Gastrocnemius medialis (tissue), 4 donors: ENCODE data around the gene RNU6-1. TPM values are rescaled to one million over a fixed set of nuclear protein-coding genes. Genes with fewer than 3 reads are reported as not detected.

ENCODE experiments used
- ATAC-seq, 2 donors: fragments of 150-250 bp; one replicate each; pipeline ENCODE4 v1.9.1; 2016
- DNase-seq, 2 donors: peaks; one replicate each; pipeline ENCODE4 v3.0.0-alpha.2; 2019
- H3K27ac ChIP-seq, 4 donors: fragments of 200-600 bp; sonication (generic); 1 replicate in 1 of 4; 2 replicates in 3 of 4; pipeline ENCODE4 v1.5.1; 2016 to 2018; ENCODE audit warnings: mild to moderate bottlenecking in 2 of 4, moderate library complexity in 1 of 4
- H3K27me3 ChIP-seq, 3 donors: fragments of 200-600 bp; sonication (generic) in 2 of 3; 1 replicate in 1 of 3; 2 replicates in 2 of 3; pipeline versions ENCODE4 v1.5.1 to v1.6.0; 2016 to 2019; ENCODE audit warnings: mild to moderate bottlenecking in 1 of 3, moderate library complexity in 1 of 3
- H3K36me3 ChIP-seq, 2 donors: fragments of 200-600 bp; sonication (generic) in 1 of 2; one replicate each; pipeline ENCODE4 v1.5.1; 2017 to 2018
- H3K4me1 ChIP-seq, 2 donors: fragments of 200-600 bp; sonication (generic) in 1 of 2; one replicate each; pipeline ENCODE4 v1.5.1; 2016 to 2017; ENCODE audit warnings: mild to moderate bottlenecking in 2 of 2
- H3K4me3 ChIP-seq, 4 donors: fragments of 200-600 bp; sonication (generic) in 3 of 4; 1 replicate in 1 of 4; 2 replicates in 3 of 4; pipeline ENCODE4 v1.5.1; 2016 to 2019; ENCODE audit warnings: mild to moderate bottlenecking in 2 of 4
- H3K9me3 ChIP-seq, 3 donors: fragments of 200-600 bp; sonication (generic) in 2 of 3; 1 replicate in 1 of 3; 2 replicates in 2 of 3; pipeline ENCODE4 v1.5.1; 2016 to 2019
- CTCF ChIP-seq, 5 experiments: fragments of 450-650 bp in 3 of 5; fragments of 200-600 bp in 2 of 5; sonication (generic) in 2 of 5; IDR thresholded peaks in 4 of 5; conservative IDR thresholded peaks in 1 of 5; 1 replicate in 4 of 5; 2 replicates in 1 of 5; pipeline ENCODE4 v1.5.1; 2016 to 2019; ENCODE audit warnings: antibody characterized with exemption in 5 of 5, mild to moderate bottlenecking in 3 of 5, moderate library complexity in 3 of 5
- POLR2A ChIP-seq, 2 donors: fragments of 450-650 bp; IDR thresholded peaks; one replicate each; pipeline ENCODE4 v1.6.1; 2017; ENCODE audit warnings: antibody characterized with exemption in 2 of 2, mild to moderate bottlenecking in 2 of 2, moderate library complexity in 2 of 2
- in situ Hi-C, 4 donors: fragments of 200-750 bp; cut with MboI; loops; one replicate each; pipeline versions ENCODE4 v1.15.0 to v1.8.0; 2017; ENCODE audit warnings: low sequenced_read_pairs in 4 of 4
- intact Hi-C: fragments of 100-400 bp; cut with DNase I; formaldehyde crosslinking; loops from one replicate; pipeline ENCODE4 v1.15.1; 2023; ENCODE audit warnings: low total_unique reads
- total RNA-seq, 4 donors: library from RNA; depleted of rRNA; stranded (reverse); fragments of >200 nt; gene quantifications; one replicate each; pipeline versions ENCODE4 v1.1.0 to v1.2.3, GENCODE V29; 2016

The RNU6-1 gene
- total RNA-seq, 4 donors from 2014 or later, result not detected

- DNase-seq, result no peak
- TF ChIP-seq CTCF (IDR thresholded peaks at IDR 0.05 in 4 of 5, conservative IDR thresholded peaks at IDR 0.05 in 1 of 5), result no peak
- TF ChIP-seq POLR2A (IDR thresholded peaks at IDR 0.05), result no peak
- no peak for ATAC-seq
- no peak overlapping the region for H3K4me3 ChIP-seq
- H3K9me3 ChIP-seq, result no peaks in the 10 kb centered on the region
- H3K27ac ChIP-seq, result no peak overlapping the region
- H3K4me1 ChIP-seq, result no peaks in the 10 kb centered on the region
- no peaks in the 10 kb centered on the region for H3K27me3 ChIP-seq
- in situ Hi-C loops, result no loop called here
- intact Hi-C loops, result no loop called here
- no peaks in the 10 kb centered on the region for H3K36me3 ChIP-seq
Observed at GRCh38 chr15:67794832-67795574, 44.8 kb downstream of the RNU6-1 start.

DNA sequence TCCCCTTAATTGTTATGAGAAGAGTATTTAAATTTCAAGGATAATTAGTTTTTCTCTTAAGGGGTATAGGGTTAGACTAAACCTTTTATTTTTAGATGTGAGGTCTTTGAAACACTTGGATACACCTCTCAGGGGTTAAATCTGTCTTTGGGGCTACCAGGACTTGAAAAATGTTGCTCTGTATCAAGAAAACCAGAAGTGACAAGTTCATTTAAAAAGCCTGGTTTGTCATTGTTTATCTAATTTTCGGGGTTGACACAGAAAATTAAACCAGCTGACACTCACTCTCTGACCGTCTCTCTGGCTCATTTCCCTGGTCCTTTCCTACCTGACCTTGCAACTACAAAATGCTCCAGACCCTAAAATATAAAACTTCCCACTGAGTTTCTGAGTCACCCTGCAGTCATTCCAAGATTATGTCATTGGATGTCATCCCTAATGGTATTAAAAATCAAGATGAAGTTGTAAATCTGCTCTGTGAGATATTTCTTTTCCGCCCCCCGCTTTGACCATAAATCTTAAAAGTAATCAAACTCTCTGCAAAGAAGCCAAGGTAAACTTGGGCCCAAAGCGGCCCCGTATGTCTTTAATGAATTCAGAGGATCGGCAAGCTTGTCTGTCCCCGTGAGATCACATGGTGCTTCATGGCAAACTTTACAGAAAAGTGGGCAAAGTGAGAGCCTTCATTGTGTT is 47.4 kb downstream of the RNU6-1 start:
- Histone ChIP-seq H3K4me1 (no peaks in the 10 kb centered on the region), H3K27ac (no peak overlapping the region), H3K36me3 (no peaks in the 10 kb centered on the region), H3K27me3 (no peaks in the 10 kb centered on the region), H3K4me3 (no peak overlapping the region), H3K9me3 (no peaks in the 10 kb centered on the region)
- no peak for TF ChIP-seq POLR2A (IDR thresholded peaks at IDR 0.05)
- TF ChIP-seq CTCF (IDR thresholded peaks at IDR 0.05 in 4 of 5, conservative IDR thresholded peaks at IDR 0.05 in 1 of 5), result no peak
- no peak for ATAC-seq
- intact Hi-C loops (no loop called here), in situ Hi-C loops (no loop called here)
- DNase-seq, result no peak

DNA sequence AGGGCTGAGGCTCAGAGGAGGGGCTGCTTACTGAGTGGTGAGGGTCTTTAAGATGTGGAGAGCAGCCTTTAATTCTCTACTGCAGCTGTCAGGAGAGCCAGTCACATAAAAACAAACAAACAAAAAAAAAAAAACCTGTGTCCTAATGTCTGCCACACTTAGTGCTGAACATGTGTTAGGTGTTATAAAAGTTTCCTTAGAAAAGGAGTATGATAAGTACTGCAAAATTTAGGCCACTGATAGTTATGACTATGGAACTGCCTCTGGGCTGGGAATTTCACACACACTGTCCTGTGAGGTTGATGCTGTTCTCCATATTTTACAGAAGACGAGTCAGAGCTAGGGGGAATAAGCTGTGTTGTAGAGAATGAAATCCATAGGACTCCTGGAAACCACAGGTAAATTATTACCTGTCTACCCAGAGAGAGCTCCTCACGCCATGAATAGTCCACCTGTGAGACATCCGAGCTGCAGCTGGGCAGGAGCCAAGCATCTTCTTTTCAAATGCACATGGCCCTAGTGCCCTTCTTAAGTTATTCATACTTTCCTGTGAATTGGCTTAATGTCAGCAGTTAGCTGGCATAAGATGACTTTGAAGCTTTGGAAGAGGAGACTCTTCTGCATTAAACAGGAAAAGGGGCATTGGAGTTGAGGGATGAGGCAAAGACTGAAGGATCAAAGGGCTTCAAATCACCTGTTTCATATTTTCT is 49.1 kb downstream of the RNU6-1 start:
- no peaks in the 10 kb centered on the region for H3K9me3 ChIP-seq
- H3K27ac ChIP-seq, result no peak overlapping the region
- ATAC-seq (no peak), DNase-seq (no peak)
- in situ Hi-C loops (no loop called here), intact Hi-C loops (no loop called here)
- no peaks in the 10 kb centered on the region for H3K4me1 ChIP-seq
- TF ChIP-seq CTCF (IDR thresholded peaks at IDR 0.05 in 4 of 5, conservative IDR thresholded peaks at IDR 0.05 in 1 of 5) (no peak), POLR2A (IDR thresholded peaks at IDR 0.05) (no peak)
- no peaks in the 10 kb centered on the region for H3K36me3 ChIP-seq
- no peaks in the 10 kb centered on the region for H3K27me3 ChIP-seq
- H3K4me3 ChIP-seq, result no peak overlapping the region

Other genes with a start within 250 kb of the RNU6-1 start
- gene SKOR1, start 14.5 kb downstream of the RNU6-1 start, total RNA-seq, result 1 to 10 TPM in 1 of 4 donors, under 1 TPM in 3; 0.13 to 2.1 (median 0.25) TPM
- gene PIAS1, start 214.3 kb upstream of the RNU6-1 start, total RNA-seq, result 10 to 100 TPM; 16.4 to 71.9 (median 23.5) TPM